ENCODE measurements around the gene WDFY4.

WDFY4 gene

DNA sequence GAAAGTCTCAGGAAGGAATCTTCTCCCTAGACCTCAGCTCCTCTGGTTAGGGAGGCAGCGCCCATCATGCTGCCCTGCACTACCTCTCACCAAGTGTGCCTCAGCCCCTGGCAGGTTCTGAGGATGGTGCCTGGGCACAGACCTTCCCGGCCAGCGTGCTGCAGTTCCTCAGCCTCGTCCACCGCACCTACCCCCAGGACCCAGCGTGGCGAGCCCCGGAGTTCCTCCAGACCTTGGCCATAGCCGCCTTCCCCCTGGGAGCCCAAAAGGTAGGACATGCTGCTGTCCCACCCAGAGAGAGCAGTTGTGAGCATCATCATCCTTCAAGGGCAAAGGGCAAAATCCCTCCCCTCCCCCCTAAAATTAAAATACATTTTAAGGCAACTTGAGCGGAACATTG is 132.5 kb downstream of the WDFY4 start:
- DNase-seq (ENCODE audit: low read depth in 3 of 3), result no peak

DNA sequence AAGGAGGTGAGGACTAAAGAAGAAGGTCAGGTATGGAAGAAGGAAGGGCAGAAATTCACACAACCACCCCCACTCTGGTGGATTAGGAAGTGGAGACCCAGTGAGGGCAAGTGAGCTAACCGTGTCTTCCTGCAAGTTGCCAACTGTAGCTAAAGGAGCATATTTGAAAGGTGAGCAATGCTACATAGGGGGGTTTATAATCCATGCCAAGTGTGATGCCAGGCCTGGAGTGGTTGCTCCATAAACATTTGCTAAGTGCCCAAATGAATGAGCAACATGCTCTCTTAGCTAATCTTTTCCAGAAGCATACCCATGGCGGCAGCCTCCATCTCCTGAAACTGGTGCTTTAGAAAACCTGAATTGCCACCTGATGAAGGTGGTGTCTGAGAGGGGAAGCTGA is 133.4 kb downstream of the WDFY4 start:
- DNase-seq (ENCODE audit: low read depth in 3 of 3), result no peak

DNA sequence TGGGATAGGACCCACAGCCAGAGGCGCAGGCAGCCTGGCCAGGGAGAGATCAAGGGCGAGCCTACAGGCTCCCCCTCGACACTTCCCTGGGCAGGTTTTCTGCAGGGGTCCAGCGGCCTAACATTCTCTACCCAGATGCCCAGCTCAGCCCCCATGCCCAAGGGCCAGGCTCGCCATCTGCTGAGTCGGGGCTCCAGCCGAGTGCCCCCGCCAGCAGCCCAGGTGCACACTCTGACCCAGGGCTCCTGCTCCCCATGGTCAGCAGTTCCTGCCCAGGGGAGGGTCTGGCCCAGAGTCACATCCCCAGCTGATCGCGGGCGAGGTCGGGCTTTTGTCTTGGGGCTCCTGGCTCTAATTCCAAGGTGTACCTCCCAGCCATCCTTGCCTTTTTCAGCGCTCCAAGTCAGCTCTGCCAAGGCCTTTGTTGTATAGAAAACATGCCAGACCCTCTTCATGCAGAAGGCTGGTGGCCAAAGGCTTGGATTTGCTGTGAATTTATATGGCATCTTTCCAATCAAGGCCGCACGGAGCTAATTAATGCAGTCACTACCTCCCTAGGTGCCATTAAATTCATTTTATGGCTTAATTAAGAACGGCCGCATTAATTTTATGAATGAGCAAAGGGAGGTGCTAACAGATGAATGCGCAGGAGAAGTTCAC is 134.3 kb downstream of the WDFY4 start:
- no peak for DNase-seq (ENCODE audit: low read depth in 3 of 3)

DNA sequence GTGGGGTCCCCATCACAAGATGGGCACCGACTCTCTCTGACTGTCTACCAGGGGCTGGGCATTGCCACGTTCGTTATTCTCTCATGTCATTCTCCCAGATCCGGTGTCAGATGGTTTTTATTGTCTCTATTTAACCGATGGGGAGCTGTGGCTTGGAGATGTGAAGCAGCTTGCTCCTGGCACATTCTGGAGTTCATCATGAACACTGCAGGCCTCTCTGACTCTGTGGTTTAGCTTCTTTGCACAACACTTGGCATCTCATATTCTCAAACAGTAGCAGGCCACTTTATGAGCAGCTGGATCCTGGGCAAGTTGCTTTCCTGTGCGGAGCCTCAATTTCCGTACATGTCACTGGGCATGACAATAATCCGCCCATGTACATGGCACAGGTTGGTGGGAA is 135.1 kb downstream of the WDFY4 start:
- no peak for DNase-seq (ENCODE audit: low read depth in 3 of 3)

DNA sequence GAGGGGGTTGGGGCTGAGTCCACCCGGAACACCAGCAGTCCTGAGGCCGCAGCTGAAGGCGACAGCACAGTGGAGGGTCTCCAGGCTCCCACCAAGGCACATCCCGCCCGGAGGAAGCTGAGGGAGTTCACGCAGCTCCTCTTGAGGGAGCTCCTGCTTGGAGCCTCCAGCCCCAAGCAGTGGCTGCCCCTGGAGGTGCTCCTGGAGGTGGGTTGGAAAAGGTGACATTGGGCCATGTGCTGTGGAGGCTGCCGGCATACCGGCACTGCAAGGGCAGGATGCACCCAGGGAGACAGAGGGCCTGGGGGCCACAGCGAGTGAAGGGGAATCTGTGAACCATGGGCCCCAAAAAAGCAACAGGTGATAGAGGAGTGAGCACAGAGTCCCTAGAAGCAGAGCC is 135.6 kb downstream of the WDFY4 start:
- DNase-seq (ENCODE audit: low read depth in 3 of 3), result no peak

DNA sequence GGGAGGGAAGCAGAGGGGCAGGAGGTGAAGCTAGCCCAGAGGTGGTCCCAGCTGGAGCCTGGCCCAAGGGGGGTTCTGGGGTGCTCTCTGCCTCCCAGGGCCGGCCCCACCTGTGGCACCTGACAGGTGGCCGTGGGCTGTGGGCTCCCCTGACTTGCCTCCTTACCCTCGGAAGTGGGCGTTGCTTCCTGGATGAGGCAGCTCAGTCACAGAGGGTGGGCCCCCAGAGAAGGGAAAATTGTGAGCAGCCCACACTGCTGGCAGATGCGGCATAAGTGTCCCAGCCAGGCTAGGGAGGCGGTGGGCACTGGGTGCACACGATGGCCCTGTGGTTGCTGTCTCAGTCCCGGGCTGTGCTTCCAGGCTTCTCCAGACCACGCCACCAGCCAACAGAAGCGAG is 136.0 kb downstream of the WDFY4 start:
- no peak for DNase-seq (ENCODE audit: low read depth in 3 of 3)

DNA sequence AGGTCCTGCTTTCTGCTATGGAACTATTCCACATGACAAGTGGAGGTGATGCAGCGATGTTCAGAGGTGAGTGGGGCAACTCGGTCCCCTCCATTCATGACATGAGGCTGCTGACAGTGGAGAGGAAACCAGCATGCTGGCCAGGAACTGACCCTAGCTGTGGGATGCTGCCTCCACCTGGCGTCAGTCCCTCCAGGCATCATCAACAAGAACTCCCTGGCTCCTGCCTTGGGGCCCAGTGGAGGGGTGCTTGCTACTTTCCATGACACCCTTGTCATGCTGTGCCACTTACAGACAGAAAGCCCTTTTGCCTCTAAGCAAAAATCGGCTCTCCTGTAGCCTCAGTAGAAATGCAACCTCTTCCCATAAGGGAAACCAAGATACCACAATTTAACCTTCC is 136.4 kb downstream of the WDFY4 start:
- no peak for DNase-seq (ENCODE audit: low read depth in 3 of 3)

DNA sequence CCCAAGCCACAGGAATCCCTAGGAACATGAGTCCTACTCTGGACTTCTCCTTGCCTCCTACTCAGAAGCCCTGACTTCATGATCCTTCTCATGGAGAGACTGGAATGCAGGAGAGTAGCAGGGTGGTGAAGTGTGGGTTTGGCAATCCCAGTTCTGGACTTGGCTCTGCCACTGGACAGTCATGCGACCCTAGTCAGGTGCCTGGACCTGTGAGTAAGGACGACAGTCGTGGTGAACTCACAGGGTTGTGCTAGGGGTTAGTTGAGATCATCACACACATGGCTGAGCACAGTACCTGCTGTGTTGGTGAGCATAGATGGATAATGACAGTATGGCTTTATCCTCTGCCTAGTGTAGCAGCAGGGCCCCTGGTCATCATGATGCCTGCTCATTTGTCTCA is 137.0 kb downstream of the WDFY4 start:
- no peak for DNase-seq (ENCODE audit: low read depth in 3 of 3)

DNA sequence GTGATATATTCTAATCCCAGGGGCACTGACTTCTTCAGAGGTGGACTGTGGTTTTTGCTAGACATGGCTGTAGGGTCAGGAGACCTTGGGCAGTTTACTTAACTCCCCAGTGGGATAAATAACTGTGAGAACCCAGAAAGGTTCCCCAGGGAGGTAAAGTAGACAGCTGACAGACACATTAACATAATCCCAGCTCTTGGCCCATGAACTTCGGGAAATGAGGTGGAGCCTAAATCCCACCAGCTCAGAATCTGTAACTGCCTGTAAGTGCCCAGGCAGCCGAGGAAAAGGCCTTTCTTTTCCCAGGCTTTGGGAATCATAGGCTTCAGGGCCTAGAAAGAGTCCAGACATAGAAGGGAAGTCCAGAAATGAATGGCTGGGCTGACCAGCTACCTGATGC is 149.0 kb downstream of the WDFY4 start:
- no peak for DNase-seq (ENCODE audit: low read depth in 3 of 3)

DNA sequence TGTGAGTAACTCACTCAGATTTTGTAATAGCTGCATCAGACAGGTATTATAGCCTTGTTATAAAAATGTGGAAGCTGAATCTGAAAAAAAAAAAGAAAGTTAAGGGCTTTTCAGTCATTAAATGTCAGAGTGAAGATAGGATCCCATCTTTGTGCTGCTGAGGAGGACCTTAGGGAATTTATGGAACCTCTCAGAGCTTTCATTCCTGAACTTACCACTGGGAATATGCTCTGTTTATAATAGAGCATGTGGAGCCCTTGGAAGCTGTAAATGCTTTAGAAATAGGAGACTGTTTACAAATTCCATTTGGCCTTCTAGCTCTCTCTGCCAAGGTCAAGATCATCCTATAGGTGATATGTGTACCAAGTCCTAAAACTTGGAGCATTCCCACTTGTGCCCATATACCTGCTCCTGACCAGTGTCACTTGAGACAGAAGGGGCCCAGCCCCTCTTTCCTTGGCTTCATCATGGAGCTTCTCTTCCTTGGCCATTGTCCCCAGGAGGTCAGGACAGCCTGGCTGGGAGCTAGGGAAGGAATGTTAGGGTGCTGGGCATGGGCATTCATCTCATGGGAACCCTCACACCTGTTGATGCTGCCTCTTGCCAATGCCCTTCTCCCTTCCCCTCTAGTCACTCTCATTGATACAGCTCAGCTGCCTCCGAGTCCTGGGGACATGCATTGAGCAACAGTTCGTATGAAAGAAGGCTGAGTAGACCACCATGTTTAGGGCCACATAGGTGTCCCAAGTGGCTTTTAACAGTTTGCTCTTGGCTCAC is 149.7 kb downstream of the WDFY4 start:
- no peak for DNase-seq (ENCODE audit: low read depth in 3 of 3)

DNA sequence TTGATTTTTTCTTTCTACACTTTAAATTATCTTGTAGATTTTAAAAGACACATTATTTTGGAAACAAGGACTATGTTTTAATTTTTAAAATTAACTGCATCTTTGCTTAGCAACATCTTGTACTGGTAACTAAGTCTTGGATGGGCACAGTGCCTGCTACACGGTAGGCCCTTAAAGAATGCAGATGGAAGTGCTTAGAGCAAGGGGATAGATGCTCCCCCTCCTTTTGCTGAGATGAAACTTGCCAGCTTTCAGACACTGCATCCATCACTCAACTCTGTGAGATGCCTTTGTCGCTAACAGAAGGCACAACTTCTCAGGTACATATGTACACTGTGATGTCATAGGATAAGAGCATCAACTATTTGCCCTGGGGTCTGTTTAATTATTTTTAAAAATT is 151.1 kb downstream of the WDFY4 start:
- DNase-seq (ENCODE audit: low read depth in 3 of 3), result no peak

DNA sequence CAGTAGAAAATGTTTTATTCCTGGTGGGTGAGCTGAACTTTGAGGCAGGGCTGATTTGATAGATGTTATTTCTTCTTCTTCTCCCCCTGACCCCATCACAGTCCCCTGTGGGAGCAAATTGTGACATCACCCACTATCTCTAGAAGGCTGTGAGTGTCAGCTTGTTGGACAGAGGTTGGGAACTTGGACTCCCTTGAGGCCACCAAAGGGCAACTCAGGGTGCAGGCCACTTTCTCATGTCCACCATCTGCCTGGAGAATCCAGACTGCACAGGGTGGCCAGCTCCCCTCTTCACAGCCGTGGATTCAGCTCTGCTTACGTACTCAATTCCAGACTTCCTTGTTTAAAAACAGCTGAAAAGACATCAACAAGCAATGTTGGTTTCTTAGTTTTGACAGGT is 151.9 kb downstream of the WDFY4 start:
- no peak for DNase-seq (ENCODE audit: low read depth in 3 of 3)

DNA sequence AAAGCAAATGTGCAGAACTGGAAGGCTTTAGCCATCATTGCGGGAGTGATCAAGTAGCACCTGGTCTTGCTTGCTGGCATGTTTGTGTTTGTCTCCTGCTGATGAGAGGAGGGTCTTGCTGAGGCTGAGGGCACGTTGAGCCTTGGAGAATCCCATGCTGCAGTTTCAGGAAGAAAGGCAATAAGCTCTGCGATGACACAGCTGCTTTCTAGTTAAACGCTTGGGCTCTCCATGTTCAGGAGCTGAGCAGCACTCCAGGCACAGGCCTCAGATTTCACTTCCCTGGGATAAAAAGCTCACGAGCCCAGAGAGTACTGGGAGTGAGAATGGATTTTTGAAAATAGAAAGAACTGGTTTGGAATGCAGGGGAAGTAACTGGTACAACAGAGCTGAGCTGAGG is 154.2 kb downstream of the WDFY4 start:
- DNase-seq (ENCODE audit: low read depth in 3 of 3), result no peak

DNA sequence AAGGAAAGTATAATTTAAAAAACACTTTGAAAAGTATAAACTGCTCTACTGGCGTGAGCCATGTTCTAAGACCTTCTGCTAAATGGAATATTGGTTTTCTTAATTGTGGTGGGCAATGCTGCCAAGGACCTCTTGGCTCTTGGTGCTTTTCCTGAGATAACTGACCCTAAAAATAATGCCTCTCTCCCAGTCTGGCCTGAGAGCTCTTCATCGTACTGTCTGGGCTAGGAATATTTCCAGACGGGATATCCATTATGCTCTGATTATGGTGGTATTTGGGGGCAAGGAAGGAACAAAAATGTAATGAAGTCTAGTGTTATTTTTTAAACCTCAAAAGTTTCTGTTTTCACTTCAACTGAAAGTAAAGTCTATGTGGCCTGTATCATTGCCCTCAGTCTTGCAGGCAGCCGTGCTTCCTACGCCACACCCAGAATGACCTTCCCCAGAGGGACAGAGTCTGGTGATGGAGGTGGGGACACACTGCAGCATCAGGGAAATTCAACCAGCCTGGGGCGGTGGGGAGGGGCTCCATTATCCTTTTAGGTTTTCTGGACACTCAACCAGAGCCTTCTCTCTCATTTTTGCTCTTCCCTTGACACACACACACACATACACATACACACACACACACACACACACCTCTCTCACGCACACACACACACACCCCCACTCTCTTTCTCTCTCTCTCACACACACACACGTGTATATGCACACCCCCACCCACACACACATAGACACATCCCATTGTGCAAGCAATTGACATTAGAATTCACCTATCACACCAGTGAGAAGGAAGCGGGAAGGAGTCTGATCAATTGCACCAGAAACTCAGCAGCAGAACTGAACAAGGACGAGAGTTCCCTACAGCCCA is 155.4 kb downstream of the WDFY4 start:
- DNase-seq (ENCODE audit: low read depth in 3 of 3), result no peak

DNA sequence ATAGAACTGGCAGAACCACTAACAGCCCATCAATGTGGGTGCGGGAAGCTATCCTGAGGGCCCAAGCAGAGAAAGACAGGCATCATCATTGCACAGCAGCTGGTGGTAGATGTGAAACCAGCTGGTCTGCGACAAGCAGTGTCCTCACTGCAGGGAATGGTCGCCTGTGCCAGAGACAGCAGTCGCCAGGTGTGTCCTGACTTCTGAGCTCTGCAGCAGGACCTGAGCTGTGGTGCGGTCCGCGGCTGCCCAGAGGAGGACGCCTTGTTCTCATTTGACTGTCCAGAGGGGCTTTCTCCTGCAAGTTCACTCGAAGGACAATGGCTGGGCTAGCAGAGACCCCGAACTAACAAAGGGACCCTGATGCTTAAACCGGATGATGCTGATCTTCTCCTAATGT is 157.6 kb downstream of the WDFY4 start:
- no peak for DNase-seq (ENCODE audit: low read depth in 3 of 3)

DNA sequence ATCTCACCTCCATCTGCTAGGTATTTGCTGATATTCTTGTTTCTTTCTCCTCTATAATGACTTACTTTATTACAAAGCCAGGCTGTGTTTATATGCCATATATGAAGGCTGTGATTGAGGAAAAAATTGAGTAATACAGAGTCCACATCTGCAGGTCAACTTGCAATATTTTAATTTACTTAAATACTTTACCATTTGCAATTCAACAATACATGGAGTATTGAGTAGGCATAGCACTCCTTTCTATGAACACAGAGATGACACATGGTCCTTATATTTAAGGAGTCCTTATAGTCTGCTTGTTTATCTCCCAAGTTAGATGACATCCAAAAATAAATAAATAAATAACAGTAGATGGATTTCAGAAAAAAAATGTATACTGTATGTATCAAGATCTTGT is 158.5 kb downstream of the WDFY4 start:
- DNase-seq (ENCODE audit: low read depth in 3 of 3), result no peak

DNA sequence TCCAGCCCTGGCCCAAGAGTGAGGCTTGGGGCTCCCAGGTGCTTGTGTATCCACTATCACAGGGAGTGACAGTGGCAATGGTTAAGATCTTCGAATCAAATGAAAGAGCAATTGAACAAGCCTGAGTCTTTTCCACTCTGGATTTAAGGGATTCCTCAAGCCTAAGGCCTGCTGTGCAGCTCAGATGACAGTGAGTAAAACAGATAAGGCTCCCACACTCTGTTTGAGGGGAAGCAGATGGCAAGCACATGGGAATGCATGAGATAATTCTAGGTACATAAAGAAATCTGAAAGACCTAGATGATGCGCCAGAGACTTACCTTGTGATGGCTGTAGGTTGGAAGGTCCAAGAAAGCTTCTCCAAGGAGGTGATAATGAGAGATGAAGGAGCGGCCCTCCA is 159.9 kb downstream of the WDFY4 start:
- no peak for DNase-seq (ENCODE audit: low read depth in 3 of 3)

DNA sequence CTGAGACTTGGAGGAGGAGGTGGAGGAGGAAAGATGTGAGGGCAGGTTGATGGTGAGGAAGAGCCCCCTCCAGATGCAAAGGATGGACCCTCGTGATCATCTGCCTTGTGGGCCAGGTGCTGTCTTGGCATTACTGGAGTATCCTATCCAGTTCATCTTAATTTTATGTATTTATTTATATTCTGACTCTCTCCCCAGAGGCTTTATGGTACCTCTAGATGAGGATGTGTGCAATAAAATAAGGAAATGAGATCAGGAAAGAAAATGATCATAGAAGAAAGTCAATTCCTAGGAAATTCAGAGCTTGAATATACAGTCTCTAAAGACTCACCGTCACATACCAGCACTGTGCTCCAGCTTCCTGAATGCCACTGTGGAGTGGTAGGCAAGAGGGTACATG is 160.8 kb downstream of the WDFY4 start:
- DNase-seq (ENCODE audit: low read depth in 3 of 3), result no peak

DNA sequence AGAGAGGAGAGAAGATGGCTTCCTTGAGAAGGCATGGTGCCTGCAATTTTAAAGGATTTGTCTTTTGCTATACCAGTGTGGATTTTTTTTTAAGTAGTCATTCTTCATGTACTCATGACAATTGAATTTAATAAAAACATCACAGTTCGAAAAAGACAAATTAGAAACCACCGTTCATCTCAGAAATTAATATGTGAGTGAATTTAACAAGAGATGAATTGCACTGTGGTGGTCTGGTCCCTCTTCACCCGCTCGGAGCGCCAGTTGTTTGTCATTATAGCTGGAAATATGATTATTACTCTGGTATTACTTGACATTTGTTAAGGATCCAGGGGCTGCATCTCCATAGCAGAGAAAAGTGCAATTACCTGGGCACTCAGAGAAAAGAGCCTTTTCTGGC is 163.0 kb downstream of the WDFY4 start:
- no peak for DNase-seq (ENCODE audit: low read depth in 3 of 3)

DNA sequence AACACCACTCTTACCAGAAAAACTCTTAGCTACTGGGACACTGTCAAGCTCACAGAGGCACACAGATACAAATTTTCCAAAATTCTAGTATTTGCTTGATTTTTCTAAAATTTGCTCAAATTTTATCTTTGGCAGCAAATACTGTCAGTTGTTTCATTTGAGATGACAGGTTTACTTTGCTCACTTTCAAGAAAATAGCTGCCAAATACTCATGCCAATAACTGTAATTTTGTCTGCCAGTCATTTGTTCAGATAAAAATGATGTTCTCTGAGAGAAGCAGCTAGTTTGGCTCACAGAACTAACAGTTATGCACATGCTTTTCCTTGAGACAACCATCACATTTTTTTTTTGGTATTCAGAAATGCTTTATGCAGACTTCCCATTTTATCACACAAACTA is 172.2 kb downstream of the WDFY4 start:
- no peak for DNase-seq (ENCODE audit: low read depth in 3 of 3)

DNA sequence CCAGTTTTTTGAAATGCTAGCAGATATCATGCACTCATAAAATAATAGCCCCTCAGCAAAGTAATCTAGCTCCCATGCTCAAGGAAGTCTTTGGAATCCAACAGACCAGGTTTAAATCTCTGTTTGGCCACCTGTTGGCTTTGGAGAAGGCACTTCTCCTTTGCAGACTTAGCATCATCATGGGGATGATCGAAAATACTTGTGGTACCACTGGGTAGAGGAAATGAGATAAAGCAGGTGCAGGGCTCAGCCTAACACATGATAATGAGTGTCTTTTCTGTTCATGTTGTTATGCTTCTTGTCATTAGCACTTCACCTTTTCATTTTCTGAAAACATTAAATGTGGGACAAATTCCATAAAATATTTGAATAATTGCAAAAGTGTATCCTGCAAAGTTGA is 187.6 kb downstream of the WDFY4 start:
- DNase-seq (ENCODE audit: low read depth in 3 of 3), result no peak

DNA sequence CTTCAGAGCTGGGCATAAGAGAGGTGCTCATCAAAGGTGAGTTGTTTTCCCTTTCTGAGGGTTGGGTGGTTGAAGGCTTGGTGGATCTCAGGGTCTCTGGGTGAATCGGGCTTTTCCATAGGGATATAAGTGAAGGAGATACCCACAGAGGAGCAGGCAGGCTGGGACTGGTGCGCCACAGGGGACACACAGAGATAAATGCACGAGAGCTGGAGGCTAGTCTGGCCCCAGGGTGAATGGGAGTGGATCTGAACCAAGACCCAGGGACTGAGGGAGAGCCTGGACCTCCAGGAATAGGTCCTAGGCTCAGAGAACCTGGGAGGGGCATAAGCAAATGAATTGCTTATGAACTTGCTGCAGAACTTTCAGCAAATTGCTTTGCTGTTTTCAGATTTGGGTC is 193.4 kb downstream of the WDFY4 start:
- DNase-seq (ENCODE audit: low read depth in 3 of 3), result no peak

DNA sequence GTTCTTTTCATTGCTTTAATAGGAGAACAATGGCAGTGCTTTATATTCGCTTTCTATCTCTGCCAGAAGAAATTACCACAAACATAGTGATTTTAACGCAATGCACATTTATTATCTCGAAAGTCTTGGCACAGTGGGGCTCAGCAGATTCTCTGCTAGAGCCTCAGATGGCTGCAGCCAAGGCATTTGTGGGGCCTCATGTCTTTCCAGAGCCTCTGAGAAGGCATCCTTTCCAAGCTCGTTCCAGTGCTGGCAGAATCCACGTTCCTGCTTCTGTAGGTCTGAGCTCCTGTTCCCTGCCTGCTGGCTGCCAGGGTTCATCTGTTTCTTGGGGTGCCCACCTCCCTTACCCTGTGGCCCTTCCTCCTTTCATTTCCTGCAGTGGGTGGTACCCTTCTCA is 194.8 kb downstream of the WDFY4 start:
- no peak for DNase-seq (ENCODE audit: low read depth in 3 of 3)
